D721Med (cell line): ENCODE data around the gene NUDT5.

Experiments used
- DNase-seq: peaks from one replicate; pipeline ENCODE4 v3.0.0; 2011; ENCODE audit warnings: low spot score; ENCODE audit not compliant: insufficient read length
- FAIRE-seq: peaks from 2 replicates; lab custom pipeline; 2011; peaks lifted over from hg19 to GRCh38; lab: Jason Lieb, UNC
- TF ChIP-seq, protein P1 (sequence below): IDR thresholded peaks from 2 replicates; pipeline ENCODE4 v1.5.1; 2012; ENCODE audit warnings: mild to moderate bottlenecking, control low read depth; ENCODE audit not compliant: insufficient read depth; ENCODE audit errors: missing control alignments

The NUDT5 gene

DNA sequence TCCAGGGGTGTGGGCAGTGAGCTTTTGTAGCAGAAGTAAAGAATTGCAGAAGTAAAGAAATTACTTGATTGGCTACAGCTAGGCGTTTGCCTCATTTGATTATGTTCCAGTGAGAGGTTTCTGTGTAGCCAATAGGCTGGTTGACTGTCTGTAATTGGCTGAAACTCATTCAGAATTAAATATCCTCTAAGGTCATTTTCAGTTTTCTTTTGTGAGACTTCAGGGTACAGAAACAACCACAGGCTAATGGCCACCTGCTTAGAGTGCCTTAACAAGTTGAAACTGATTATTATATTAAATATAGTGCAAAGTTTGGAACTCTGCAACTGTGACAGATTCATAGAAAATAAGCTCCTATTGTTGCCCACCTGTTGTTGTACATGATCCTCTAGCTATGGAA, 55.7 kb downstream of the NUDT5 start:
- FAIRE-seq = no peak
- DNase-seq = no peak
- TF ChIP-seq, protein P1, sequence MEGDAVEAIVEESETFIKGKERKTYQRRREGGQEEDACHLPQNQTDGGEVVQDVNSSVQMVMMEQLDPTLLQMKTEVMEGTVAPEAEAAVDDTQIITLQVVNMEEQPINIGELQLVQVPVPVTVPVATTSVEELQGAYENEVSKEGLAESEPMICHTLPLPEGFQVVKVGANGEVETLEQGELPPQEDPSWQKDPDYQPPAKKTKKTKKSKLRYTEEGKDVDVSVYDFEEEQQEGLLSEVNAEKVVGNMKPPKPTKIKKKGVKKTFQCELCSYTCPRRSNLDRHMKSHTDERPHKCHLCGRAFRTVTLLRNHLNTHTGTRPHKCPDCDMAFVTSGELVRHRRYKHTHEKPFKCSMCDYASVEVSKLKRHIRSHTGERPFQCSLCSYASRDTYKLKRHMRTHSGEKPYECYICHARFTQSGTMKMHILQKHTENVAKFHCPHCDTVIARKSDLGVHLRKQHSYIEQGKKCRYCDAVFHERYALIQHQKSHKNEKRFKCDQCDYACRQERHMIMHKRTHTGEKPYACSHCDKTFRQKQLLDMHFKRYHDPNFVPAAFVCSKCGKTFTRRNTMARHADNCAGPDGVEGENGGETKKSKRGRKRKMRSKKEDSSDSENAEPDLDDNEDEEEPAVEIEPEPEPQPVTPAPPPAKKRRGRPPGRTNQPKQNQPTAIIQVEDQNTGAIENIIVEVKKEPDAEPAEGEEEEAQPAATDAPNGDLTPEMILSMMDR = no peak

- DNase-seq (no peak), FAIRE-seq (no peak)
- TF ChIP-seq, protein P1 = no peak
Observed at GRCh38 chr10:12135631-12136030, 60.1 kb downstream of the NUDT5 start.

- TF ChIP-seq, protein P1 = peak; percentile 41
- no peak for DNase-seq
- FAIRE-seq = no peak
Observed at GRCh38 chr10:12130237-12130872, 65.3 kb downstream of the NUDT5 start.

DNA sequence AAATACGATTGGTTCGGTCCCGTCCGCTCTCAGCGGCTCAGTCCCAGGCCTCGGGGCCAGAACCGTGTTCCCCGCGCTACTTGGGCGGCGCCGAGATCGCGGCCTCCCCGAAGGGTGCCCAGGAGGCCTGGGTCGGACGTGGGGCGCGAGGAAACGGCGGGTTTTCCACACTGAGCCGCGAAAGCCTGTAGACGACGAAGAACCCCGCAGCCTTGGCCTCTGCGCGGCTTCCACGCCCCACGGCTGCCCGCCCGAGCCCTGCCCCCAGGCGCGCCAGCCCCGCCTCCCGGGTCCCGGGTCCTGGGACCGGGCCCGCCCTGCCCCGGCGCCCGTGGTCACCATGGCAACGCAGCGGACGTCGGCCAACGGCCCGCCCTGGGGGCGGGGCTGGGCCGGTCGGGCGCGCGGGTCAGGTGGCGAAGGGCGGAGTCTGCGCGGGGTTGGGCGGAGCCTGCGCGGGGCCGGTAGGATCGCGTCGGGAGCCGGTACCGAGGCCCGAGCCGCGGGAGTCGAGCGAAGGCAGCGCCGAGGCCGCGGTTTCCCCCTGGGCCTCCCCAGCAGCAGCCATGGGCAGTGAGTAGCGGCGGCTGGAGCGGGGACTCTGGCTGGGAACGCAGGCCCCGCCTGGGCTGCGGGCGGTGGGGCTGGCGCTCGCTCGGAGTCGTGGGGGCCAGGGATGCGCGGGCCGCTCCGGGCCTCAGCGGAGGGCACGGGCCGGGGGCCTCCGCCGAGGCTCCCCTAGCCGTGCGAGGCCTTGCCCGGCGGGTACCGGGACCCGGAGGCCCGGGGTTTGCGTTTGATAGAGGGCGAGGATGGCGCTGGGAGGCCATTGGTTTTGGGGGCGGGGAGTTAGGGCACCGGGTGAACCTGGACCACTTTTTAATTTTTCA, 66.2 kb downstream of the NUDT5 start, which contains the start of gene SEC61A2:
Gene SEC61A2 (plus strand): TSS at position 456 of the 890 bp plus-strand sequence. CDS start 111 bp downstream, at position 567.
- TF ChIP-seq, protein P1 = no peak
- peak; percentile 98 for DNase-seq
- no peak for FAIRE-seq

GRCh38 chr10:12121673-12122072, 74.0 kb downstream of the NUDT5 start:
- TF ChIP-seq, protein P1 = no peak
- FAIRE-seq (no peak), DNase-seq (no peak)
